ENCODE measurements around the gene TPRG1L.

Gene TPRG1L

DNA sequence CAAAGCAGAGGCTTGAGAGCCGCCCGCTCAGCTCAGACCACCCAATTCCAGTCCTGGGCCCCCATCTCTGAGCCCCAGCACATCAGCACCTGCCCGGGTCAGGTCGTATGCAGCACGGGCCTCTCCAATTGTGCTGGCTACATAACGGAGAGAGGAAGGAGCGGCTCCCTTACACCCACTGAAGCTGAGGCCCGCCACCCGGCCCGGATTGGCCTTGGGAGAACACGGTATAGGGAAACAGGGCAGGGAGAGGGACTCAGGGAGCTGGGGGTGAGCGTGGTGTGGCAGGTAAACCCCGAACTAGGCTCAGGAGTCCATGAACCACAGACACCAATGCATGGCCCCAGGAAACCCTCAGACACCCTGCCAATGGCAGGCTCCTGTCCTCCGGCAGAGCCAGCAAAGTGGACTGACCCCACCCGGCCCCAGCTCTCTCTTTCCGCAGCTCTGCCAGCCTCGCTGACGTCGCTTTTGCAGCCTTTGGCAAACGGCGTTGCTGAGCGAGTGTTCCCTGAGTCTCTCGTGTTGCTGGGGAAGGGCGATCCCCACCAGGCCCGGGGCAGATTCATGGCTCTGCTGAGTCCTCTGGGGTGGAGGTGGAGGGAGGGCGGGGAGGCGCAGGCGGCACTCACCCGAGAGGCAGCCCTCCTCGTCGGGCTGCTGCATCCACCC lies 30.0 kb upstream of the TPRG1L start:
- DNase-seq = no peak

DNA sequence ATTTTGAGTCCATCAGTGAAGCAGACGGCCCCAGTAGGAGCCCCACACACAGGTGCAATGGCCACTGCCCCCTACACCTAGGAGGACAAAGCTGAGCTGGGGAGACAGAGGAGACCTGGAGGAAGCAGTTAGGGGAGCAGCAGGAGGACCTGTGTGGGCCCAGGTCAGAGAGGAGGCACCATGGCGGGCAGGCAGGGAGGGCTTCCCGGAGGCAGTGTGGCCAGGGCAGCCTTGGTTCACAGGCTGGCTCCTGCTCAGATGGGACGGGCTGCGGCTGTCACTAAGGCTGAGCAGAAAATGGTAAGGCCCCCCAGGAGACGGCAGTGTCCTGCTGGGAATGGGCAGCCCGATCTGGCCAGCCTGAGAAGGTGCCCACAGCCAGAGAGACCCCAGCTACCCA lies 28.9 kb upstream of the TPRG1L start:
- no peak for DNase-seq

DNA sequence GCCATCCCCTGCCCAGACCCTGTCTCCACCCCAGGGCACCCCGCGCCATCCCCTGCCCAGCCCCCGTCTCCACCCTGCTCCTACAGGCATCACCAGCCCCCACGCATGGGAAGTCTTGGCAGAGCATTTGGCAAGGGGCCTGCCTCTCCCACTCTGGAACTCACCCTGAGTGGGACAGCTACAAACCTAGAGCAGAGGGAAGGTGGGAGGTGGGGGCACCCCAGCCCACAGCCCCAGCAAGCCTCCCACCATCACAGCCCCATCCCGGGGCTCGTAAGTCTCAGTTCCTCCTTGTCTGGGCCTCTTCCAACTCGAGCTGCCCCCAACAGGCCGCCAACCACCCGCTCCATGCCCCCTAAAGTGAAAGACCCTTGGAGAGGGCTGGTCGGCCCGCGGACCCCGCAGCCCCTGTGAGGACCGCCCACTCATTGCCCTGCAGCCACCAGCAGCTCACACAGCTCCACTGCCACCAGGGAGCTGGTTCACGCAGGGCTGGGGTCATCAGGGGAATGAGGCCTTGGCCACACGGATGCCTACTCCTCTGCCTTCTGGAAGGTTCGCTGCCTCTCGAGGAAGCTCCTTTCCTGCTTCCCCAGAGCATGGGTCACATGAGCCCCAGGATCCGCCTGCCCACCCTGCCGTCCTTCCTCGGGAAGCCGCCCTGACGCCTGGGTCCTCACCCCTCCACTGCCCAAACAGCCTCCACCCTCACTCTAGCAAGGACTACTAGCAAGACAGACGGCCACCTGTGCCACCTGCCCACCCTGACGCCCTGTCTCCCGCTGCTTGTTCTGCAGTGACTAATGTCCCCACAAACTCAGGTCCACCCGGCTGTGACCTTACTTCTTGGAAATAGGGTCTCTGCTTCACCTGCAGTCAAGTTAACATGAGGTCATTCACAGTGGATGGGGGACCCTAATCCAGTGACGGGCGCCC lies 27.9 kb upstream of the TPRG1L start:
- DNase-seq = no peak

DNA sequence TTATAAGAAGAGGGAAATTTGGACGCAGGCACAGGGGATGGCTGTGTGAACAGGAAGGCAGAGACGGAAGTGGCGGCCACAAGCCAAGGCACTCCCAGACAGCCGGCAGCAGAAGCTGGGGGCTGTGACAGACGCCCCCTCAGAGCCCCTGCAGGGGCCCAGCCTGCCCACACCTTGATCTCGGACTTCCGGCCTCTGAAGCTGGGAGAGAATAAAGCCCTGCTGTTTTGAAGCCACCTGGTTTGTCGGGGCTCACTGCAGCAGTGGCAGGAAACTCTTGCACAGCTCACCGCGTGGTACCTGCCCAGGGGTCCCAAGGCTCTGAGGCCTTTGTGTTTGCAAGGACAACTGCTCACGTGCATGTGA lies 27.2 kb upstream of the TPRG1L start:
- DNase-seq = no peak

DNA sequence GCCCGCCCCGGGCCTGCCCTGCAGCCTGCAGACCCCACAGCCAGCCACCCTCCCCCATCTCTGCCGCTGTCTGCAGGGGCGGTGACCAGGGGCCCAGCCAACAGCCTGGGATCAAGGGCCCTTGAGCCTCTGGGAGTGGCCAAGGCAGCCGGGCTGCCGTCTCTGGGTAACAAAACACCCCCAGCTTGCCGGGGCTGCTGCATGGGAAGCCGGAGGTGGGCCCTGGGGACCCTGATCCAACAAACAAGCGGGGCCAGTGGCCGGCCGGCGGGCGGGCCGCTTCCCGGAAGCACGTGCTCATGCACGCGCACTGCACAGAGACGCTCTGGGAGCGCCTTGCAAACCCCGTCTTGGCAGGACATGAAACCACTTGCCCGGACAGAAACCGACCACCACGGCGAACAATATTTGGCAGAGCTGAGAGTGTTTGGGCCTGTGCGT lies 26.7 kb upstream of the TPRG1L start:
- DNase-seq = no peak

DNA sequence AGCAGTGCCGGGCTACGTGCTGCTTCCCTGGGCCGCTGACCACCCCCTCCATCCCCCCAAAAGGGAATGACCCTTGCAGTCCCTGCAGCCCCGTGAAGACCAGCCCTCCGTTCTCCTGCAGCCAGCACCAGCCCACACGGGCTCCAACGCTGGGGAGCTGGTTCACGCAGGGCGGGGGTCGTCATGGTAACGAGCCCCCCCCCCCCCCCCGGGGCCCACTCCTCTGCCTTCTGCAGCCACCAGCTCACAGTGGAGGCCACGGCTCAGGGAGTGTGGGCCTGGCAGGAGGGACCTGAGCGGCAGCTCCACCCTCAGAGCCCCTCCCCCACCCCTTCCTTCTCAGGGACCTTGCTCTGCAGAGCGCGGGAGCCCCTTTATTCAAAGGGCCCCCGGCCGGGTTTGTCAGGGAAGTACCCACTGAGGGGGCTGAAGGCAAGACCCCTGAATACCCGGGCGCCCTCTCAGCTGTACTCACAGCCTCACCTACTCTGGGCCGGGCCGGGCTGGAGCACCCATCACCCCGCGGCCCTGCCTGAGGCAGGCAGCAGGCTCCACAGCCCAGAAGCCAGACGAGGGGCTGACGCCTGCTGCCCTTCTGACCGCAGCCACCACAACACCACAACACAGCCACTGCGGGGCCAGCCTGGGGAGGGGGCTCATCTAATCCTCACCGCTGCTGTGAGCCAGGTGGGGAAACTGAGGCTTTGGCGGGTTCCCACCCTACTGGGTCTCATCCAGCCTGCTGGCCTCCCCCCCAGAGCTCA lies 26.1 kb upstream of the TPRG1L start:
- DNase-seq = no peak

DNA sequence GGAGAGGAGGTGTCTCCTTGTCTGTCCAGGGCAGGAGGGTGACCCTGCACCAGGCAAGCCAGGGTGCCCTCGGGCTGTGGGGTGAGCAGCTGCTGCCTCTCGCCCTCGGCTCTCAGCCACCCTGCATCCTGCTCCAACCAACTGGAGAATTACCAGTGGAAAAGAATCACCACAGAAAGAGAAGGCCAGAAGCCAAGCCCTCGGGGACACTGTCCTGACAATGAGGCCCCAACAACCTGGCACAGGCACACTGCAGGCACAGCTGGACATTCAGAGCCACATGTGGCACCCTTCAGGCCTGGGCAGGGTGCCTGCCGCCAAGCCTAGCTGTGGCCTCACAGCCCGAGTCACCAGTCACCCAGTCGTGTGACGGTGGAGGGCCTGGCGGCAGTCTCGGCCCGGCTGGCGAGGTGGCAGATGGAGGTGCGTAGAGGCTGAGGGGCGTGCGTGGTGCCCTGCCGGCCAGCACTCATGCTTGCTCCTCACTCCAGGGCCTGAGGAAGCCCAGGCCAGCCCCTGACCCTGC lies 25.5 kb upstream of the TPRG1L start:
- no peak for DNase-seq

DNA sequence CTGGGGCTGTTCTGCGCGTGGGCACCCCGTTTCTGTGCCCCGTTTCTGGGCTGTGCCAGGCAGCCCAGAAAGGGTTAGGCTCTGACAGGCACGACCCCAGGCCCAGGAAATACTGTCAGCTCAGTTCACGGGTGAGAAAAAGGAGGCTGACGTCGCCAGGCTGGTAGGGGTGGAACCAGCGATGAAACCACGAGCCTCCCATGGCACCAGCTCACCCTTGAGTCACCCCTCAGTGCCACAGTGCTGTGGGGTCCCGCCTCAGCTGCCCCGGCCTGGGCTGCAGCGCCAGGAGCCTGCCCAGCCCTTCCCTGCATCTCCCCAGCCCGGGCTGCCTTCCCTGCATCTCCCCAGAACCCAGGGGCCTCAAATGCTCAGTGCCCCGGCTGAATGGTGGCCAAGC lies 25.0 kb upstream of the TPRG1L start:
- DNase-seq = no peak

DNA sequence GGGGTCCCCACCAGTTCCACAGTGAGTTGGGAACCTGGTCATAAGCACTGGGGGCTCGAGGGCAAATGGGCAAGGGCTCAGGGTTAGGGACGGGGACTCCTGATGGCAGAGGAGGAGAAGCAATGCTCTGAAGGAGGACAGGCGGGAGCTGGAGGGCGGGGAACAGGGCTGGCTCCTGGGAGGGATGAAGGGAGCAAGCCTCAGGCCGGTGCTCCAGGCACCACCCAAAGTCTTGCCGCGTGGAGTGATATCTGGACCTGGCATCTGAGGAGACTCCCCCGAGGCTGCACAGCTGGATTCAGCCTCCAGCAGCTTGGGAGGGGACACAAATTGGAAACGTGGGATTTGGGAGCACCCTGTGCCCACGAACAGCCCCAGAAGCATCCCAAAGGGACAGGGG lies 24.5 kb upstream of the TPRG1L start:
- no peak for DNase-seq

DNA sequence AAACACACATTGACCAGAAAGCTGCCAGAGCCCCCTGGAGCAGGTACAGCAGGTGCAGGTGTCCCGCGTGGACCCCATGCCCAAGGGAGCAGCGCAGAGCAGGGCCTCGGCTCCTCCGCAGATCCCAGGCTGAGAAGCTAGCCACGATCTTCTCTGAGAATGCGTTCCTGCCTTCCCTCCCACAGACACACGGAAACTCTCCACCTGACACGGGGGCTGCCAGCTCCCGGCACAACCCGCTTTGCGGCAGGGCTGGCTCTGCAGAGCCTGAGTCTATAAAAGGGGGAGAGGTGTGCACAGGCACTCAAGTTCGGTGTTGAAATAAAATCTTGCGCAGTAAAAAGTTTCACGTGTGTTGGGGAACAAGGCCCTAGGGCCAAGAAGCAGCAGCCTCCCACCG lies 23.1 kb upstream of the TPRG1L start:
- DNase-seq = no peak

DNA sequence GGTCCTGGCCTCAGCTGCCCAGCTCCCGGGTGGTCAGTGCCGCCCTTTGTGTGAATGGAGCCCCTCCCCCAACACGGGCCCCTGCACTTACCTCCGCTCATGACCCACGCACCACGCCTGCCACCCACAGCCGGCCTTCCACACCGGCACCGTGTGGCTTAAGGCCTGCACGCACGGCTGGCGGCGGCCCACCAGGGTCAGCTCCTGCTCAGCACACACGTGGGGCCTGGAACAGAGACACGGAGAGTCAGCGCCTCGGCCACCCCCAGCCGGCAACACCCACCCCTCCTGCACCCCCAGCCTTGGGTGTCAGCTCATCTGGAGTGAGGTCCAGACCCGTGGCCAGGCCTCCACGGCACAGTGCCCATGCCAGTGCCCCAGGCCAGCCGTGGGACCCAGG lies 22.4 kb upstream of the TPRG1L start:
- DNase-seq = no peak

DNA sequence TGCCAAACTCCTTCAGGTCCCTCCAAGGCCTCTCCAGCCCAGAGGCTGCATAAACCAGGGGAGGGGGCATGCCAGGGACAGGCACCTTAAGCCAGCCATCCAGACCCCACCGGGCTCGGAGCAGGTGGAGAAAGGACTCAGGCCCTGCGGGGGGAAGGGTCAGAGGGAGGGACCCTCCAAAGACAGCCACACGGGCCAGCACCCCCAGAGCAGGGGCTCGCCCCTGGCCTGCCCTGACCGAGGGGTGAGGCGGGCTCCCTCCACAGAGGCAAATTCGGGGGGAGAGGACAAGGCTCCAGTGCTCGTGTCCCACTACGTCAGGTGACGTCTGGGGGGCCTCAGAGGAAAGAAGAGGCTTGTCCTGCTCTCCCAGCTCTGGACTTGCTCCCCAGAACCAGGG lies 21.7 kb upstream of the TPRG1L start:
- DNase-seq = no peak

DNA sequence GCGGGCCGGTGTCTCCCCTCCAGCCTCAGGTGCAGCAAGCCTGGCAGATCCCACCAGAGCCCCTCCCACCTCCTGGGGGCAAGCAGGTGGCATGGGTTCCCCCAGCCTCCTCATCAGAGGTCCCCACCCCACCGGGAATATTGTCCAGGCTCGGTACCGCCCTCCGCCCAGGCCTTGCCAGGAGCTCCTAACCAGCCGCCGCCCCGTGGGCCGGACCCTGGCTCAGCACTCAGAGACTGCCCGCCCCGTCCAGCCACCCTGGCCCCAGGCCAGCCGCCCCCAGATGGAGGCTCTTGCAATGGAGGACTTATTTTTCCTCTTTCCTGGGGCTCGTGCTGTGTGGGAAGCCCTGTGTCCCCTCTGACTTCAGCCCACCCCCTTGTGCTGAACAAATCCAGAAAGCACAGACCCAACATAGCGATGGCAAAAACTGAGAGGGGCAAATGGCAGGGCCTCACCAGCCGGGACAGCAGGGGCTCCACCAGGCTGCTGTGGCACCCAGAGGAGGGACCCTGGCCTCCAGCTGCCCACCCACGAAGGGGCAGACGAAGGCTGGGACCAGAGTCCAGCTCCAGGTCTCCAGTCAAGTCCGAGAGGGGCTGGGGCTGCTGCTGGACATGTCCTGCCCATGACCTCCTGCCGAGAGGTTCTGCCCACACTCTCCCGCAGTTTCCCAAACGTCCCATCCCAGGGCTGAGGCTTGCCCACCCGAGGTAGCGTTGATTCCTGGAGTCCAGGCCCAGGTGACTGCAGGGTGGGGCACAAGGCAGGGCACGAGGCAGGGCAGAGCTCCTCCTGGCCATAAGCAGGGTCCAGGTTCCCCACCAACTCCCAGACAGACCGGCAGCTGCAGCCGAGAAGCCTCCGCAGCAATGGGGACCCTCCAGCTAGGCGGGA lies 21.0 kb upstream of the TPRG1L start:
- DNase-seq = no peak

DNA sequence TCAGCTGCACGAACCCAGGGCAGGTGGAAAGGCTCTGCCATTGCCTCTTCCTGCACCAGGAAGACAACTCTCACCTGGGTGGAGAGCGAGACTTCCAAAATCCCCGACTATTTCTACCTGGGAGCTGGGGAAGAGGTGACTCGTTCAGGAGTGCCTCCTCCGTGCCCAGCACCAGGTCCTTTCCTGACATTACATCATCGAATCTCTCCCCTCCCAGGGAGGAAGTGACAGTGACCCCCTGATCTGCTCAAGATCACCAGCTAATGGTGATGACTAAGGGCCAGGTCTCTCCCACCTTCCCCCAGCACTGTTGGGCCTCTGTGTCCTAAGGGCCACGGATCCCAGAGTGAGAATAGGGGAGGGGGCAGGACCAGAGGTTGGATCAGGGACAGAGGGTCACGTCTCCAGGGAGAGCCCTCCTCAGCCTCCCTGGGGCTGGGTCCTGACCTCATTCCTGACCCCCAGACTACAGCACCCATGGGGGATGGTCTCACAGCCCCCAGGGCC lies 20.3 kb upstream of the TPRG1L start:
- no peak for DNase-seq

DNA sequence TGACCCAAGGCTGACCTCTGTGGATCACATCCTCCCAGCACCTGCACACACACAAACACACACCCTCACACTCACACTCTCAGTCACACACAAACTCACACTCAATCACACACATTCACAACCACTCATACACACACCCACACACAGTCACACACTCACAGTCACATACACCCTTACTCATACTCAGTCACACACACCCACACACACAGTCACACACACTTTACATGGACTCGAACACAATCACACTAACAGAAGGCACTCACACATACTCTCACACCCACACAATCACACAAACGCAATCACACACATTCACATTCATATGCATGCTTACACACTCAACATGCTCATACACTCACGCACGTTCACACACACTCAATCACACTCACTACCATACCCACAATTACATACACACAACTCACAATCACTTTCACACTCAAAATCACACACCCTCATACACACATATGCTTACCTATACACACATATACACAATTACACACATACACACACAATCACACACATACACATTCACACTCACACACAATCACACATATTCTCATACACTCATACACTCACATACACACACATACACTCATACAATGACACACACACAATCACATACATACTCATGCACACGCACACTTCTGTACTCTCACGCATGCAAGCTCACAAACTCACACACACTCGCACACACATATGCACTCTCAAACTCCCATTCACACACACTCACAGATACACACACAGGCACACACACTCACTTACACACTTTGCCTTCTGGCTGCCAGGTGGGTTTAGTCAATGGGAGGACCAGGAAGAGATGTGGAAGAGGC lies 19.6 kb upstream of the TPRG1L start:
- no peak for DNase-seq

DNA sequence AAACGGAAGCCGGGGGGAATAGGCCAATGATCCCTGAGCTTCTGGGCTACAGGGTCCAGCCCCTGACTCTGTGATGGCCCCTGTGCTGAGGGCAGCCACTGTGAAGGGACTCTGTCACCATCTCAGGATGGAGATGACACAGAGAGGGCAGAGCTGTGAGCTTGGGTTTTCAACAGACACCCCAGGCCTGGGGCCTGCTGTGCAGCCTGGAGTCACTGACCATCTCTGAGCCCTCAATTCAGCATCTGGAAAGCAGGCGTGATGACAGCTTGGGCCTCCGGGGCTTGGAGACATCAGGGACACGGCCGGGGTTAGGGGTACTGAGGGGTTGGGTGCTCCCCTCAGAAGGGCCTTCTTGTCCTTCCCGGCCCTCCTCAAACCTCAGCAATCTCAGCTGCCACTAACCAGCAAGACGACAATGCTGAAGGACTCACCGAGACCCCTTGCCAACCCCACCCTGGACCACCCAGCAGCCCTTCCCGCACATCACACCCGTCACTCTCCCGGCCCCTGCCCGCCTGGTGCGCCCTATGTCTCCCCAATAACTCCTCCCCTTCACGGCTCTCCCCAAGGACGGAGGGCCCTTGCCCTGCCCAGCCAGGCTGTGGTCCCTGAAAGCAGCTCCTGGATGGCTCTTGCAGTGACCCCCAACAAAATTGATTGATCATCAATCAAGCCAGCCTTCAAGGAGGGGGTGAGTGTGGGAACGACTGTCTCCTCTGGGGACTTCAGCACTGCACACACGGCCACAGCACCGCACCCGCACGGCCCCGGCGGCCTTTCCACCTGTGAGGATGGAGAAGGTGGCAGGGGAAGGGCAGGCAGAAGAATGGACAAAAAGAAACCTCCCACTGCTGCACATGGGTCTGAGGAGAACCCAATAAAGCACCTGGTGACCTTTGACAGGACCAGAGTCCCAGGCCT lies 17.8 kb upstream of the TPRG1L start:
- DNase-seq = no peak

DNA sequence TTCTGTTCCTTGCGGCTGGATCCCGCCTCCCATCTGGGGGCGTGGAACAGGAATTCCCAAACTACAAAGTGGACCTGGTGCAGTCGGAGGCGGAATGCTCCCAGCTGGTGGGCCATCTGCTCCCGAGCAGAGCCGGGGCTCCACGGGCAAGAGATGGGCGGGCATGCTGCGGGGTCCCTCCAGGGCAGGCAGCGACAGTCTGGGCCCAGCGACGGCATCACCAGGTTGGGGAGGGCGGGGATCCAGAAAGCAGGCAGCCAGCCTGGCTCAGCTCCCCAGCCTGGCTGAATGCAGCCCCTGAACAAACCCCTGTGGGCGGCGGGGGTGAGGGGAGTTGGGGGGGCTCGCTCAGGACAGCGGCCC lies 17.1 kb upstream of the TPRG1L start:
- no peak for DNase-seq

DNA sequence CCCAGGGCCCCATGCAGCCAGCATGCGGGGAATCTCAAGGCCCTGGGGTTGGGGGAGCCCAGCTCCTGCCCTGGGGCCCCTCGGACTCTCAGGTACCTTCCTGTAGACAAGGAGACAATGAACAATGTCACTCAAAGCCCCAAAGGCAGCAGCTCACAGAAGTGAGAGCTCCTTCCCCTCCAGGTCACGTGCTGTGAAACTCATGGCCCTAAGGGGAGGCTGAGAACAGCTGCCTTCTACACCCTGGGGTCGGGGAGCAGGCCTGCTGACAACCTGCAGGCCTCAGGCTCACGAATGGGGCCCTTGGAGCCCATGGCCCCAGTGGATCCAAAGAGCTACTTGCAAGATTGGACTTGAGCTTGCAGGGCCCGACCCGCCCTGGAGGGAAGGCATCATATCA lies 16.7 kb upstream of the TPRG1L start:
- no peak for DNase-seq

DNA sequence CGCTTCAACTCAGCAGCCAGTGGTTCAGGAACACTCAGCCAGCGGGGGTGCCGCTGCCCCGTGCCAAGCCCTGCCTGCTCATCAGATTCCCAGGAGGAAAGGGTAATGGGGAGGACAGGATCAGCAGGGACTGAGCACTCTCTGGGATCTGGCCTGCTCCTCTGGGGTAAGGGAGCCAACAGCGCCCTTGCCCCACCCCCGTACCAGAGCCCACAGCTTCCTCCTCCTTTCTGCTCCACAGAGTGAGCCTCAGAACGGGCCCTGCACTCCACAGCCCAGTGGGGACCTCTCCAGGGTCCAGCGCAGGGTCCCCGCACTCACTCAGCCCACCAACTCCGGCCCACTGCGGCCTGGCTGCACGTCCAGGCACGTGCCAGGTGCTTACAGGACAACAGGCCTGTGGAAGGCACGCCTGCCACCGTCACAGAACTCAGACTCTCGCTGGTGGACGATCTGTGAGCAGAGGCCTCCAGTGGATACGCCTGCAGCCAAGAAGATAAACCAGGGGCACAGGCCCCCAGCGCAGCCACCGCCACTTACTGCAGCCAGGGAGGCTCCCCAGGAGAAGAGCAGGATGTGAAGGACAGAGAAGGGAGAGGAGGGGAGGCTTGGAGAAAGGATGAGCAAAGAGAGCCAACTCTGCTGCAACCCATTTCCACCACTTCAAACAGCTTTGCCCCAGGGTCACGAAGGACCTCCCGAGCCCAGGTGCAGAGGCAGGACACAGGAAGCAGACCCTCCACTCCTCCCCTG lies 15.6 kb upstream of the TPRG1L start:
- DNase-seq = no peak
